HG03565 (cell line): ENCODE measurements around the gene FGF19.
"Not testable (repeated sequence)": the region's sequence is repeated elsewhere in the genome, so short reads cannot be mapped to it uniquely, and the experiment has no call there.

Experiments used
- ATAC-seq: cut with Tn5 transposase; IDR thresholded peaks from one replicate; pipeline ENCODE4 v1.9.1; 2021; ENCODE audit warnings: mild to moderate bottlenecking, moderate library complexity; ENCODE audit not compliant: unreplicated experiment

Gene FGF19

DNA sequence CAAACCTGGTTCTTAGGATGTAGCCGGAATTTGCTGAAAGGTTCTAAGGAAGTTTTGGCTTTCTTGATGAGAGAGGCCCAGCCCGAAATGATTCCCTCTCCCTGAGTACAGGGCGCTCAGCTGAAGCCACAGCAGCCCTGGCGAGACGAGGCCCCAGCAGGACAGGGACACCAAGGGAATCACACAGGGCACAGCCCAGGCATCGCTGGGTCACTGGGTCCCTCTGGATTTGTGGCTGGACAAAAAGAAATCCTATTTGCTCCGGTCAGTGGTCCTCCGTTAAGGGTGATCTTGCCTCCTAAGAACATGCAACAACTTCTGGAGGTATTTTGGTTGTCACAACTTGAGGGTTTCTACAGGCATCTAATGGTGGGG lies 6.4 kb downstream of the FGF19 start:
- ATAC-seq: no peak

DNA sequence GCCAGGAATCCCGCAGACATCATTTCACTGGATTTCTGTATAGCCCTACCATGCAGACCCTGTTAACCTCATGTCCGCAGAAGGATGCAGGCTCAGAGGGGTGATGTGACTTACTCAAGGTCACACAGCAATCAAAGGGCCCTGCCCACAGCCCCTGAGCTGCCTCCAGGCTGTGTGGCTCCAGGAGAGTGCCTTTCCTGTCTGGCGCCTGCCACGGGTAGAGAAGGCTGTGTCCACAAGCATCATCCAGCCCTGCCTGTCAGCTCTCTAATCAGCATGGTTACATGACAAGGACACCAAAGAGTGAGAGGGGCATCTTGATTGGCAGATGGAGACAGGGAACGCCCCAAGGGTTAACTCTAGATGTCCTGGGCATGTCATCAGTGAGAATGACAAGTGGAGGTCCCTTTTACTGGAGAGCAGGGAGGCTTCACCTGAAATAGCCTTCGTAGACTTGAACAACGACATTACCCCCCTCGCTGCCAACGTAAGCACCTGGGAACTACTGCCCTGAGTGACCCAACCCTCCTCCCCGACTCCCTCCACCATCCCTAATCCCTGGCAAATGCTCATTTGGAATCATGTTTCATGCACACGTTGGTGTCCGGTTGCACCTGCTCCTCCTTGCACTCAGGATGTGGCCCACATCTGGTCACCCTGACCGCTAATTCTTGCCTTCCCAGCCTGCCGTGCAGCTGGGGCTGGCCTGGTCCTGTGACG lies 6.9 kb downstream of the FGF19 start:
- no peak for ATAC-seq

DNA sequence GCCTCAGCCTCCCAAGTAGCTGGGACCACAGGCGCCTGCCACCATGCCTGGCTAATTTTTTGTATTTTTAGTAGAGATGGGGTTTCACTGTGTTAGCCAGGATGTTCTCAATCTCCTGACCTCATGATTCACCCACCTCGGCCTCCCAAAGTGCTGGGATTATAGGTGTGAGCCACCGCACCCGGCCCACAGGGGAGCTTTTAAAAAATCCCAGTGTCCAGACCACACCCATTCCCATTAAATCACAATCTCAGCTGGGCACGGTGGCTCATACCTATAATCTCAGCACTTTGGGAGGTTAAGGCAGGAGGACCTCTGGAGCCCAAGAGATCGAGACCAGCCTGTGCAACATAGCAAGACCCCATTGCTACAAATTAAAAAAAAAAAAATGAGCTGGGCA lies 7.8 kb downstream of the FGF19 start:
- not testable (repeated sequence) for ATAC-seq

DNA sequence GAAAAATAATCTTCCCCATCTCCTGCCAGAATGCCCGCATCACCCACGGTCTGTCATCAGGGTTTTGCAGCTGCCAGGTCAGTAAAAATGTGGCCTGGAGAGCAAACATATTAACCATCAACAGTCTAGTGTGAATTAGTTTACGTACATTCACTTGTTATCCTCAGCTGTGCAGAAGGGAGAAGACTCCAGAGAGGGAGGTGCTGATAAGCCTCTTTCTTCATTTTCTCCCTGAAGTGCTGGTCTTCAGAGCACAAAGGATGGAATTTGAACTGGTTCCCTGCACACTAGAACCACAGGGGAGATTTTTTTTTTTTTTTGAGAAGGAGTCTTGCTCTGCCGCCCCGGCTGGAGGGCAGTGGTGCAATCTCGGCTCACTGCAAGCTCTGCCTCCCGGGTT lies 8.2 kb downstream of the FGF19 start:
- ATAC-seq: no peak

DNA sequence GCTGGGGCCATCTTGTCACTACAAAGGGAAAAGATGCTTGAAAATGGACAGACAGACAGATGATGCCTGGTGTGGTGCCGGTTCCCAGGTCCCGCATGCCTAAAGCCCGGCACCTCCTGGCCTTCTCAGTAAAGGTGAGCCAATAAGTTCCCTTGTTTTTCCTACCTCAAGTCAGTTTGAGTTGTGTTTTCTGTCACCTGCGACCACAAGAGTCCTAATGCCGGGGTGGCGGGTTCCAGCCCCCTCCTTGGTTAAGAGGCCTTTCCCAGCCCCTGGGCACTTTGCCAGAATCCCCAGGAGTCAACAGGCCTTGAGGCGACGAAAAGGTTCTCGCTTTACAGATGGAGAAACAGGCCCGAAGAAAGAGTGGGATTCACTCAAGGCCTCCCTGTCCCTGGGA lies 9.0 kb downstream of the FGF19 start:
- no peak for ATAC-seq

- no peak for ATAC-seq
Observed at GRCh38 chr11:69692422-69692821, 11.4 kb downstream of the FGF19 start.

DNA sequence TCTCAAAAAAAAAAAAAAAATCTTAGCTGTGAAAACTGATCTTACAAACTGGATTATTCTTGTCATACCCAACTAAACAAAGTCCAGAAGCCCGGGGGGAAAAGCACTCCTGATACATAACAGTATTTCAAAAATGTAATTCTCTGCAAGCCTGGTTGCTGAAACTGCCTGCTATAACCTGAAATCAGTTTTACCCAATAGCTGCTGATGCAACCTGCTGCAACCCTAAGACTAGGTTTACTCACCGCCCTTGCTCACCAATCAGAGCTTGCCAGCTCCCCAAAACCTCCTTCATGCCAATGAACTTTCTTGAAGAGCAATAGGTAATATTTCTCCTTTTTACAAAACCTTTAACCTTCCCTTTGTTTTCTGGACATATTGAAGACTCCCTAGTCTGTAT lies 12.4 kb downstream of the FGF19 start:
- ATAC-seq: no peak

- no peak for ATAC-seq
Observed at GRCh38 chr11:69689484-69690319, 14.1 kb downstream of the FGF19 start.

GRCh38 chr11:69687969-69688771 lies 15.7 kb downstream of the FGF19 start:
- not testable (repeated sequence) for ATAC-seq

GRCh38 chr11:69686856-69687255 lies 17.0 kb downstream of the FGF19 start:
- no peak for ATAC-seq

DNA sequence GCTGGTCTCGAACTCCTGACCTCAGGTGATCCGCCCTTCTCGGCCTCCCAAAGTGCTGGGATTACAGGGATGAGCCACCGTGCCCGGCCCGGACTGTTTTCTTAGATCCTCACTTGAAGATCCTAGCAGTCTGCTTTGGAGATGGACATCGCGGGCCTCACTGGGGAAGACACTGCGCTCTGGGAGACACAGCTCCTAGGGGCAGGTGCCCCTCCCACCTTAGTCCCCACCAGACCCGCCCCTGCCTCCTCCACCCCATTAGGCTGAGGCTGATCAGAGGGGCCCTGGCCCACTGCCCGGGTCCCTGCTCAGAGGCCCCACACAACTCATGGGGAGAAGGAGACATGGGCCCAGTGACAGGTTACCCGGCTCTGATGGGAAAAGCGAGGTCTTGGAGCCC lies 17.4 kb downstream of the FGF19 start:
- ATAC-seq: no peak

- ATAC-seq: no peak
Observed at GRCh38 chr11:69685348-69685747, 18.5 kb downstream of the FGF19 start.

GRCh38 chr11:69684651-69685050 lies 19.2 kb downstream of the FGF19 start:
- ATAC-seq: no peak

DNA sequence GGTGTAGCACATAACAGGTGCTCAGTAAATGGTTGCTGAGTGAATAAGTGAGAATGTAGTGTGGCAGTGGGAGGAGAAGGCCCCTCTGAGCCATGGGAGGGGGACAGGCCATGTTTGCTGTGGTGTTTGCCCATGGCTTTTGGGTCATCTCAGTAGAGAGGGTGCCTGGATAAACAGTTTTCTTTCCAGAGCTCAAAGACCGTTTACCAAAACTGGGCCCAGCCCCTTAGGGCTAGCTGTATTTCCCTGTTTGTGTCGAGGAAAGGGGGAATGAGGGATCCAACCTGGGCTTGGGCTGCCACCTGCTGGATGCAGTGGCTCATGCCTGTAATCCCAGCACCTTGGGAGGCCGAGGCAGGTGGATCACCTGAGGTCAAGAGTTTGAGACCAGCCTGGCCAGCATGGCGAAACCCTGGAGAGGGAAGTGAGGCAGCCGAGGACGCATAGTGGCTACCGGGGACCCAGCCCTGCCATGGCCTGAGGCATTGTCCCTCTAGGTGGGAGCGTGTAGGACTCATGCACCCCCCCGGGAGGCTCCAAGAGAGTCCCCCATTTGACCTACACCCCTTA lies 20.0 kb downstream of the FGF19 start:
- no peak for ATAC-seq

DNA sequence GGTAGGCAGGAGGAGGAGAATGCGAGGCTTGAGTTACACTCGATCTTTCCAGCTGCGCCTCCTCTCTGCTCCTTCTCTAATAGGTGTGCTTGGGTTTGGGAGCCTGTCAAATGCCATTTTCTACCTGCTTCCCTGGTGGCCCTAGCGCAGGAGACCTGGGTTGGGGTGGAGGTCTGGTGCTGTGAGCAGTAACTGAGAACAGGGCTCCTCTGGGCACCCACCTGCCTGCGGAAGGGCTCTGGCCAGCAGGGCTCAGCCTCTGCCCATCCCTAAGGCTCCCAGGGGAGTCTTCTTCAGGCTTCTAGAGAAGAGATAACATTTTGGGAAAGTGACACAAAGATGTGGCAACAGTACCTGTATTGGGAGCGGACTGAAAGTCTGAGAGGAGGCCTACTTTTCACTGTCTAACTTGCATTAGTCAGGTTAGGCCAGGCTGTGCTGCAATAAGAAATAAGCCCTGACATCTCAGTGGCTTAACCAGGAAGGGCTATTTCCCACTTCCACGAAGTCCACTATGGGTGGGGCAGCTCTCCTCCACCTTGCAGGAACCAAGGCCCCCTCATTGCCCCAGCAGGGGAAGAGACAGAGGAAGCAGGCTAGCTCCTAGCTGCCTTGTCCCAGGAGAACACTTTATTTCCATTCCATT lies 21.0 kb downstream of the FGF19 start:
- ATAC-seq: no peak

DNA sequence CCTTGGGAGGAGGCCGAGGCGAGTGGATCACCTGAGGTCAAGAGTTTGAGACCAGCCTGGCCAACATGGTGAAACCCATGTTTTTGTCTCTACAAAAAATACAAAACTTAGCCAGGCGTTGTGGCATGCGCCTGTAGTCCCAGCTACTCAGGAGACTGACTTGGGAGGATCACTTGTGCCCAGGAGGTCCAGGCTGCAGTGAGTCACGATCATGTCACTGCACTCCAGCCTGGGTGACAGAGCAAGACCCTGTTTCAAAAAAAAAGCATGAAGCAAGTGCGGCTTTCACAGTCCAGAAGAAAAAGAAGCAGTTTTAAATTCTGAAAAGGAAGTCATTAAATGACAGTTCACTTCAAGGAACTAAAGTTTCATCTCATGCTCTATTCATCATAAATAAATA lies 21.6 kb downstream of the FGF19 start:
- ATAC-seq: no peak

GRCh38 chr11:69680688-69681087 lies 23.1 kb downstream of the FGF19 start:
- ATAC-seq: no peak

DNA sequence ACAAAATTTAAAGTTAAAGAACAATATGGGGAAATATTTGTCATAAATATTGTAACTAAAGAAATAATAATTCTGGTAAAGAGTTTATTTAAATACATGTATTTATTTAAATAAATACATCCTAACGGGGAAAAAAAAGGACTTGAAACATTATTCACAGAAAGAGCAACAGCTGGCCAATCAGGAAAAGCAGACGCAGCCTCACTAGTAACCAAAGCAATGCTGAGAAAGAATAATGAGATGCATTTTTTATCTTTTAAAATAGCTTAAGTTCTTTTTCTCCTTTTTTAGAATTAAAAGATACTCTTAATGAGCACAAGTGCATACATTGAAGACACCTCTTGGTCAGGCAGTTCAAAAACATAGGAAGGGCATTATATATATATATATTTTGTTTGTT lies 26.1 kb downstream of the FGF19 start:
- no peak for ATAC-seq

DNA sequence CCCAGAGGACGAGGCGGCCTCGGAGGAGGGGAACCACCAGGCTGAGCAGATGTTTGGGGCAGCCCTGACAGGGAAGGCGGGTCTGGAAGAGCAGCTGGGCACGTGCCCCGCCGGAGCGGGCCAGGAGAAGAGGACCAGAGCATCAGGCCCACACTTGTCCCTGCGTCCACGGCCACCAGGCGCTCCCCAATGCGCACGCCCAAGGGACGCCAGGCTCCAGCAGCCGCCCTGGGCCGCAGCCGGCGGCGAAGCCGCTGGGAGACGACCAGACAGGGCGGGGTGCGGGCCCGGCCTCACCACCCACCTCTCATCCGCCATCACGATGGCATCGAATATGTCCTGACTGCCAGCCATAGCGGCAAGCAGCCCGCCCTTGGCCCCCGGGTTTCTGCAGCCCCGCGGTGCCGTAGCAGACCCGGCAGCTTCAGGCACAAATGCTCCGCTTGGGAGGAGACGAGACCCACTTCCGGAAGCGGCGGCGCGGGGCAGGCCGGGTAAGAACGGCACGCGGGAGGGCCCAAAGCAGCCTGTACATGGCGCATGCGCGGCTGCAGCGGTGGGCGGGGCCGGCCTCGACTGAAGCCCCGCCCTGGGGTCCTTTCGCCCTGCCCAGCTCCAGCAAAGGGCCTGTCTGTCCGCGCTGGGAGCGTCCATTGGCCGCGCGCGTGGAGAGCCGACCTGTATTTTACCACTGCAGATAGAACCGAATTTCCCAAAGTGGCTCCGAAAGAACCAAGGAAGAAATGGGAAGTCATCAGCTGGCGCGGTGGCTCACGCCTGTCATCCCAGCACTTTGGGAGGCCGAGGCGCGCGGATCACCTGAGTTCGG lies 28.7 kb downstream of the FGF19 start, which contains the start of gene LTO1:
TSS of gene LTO1 (minus strand) at position 468 of the 829 bp plus-strand sequence. CDS start at position 354, 114 bp downstream.
- peak; percentile 77 for ATAC-seq
